NCI-H2171 treated with DMSO at 0.1 percent for 48 hours (cell line): Measurements from ENCODE around the gene KIF2B.
"Not testable (repeated sequence)": the region's sequence is repeated elsewhere in the genome, so short reads cannot be mapped to it uniquely, and the experiment has no call there.

Experiments used
- DNase-seq: peaks from one replicate; lab custom pipeline; 2025; lab: John Stamatoyannopoulos, UW

Gene KIF2B, protein sequence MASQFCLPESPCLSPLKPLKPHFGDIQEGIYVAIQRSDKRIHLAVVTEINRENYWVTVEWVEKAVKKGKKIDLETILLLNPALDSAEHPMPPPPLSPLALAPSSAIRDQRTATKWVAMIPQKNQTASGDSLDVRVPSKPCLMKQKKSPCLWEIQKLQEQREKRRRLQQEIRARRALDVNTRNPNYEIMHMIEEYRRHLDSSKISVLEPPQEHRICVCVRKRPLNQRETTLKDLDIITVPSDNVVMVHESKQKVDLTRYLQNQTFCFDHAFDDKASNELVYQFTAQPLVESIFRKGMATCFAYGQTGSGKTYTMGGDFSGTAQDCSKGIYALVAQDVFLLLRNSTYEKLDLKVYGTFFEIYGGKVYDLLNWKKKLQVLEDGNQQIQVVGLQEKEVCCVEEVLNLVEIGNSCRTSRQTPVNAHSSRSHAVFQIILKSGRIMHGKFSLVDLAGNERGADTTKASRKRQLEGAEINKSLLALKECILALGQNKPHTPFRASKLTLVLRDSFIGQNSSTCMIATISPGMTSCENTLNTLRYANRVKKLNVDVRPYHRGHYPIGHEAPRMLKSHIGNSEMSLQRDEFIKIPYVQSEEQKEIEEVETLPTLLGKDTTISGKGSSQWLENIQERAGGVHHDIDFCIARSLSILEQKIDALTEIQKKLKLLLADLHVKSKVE

DNA sequence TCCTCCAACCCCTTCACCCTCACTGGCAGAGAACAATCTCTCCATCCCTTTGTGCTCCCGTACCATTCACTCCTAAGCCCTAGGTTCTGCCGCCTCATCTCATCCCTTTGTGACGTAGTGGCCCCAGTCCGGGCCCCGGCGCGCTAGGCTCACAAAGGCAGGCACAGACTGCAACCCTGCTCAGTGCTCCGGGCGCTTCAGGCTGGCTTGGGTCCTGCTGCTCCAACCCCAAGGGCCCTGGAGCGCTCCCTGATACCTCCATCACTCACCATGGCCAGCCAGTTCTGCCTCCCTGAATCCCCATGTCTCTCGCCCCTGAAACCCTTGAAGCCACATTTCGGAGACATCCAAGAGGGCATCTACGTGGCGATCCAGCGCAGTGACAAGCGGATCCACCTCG lies at the start of gene KIF2B:
TSS of gene KIF2B (plus strand) at position 164 of the 400 bp plus-strand sequence. CDS start at position 271, 107 bp downstream.
- no peak for DNase-seq

DNA sequence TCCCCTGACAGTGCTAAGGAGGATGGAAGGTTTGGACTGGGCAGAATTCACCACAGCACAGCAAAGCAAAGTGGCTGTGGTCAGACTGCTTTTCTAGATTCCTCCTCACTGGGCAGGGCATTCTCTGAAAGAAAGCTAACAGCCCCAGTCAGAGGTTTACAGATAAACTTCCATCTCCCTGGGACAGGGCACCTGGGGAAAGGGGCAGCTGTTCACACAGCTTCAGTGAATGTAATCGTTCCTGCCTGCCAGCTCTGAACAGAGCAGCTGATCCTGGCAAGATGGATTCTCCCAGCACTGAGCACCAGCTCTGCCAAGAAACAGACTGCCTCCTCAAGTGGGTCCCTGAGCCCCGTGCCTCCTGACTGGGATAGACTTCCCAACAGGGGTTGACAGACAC lies 42.4 kb upstream of the KIF2B start:
- DNase-seq, result no peak

DNA sequence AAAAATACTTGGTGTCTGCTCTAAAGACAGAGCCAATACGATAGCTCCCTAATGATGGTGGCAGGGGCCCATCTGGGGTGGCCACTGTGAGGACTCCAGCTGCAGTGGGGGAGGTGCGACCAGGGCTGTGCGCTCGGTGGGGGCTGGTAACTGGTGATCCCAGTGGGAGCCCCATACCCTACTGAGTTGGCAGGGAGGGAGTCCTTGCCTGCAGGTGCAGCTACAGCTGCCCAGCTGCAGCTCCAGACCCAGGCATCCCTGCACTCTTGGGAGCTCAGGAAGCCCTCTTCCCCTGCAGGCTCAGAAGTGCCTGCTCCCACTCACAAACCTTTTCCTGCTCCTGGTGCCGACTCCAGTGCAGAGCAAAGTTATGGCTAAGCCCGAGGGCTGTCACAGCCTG lies 31.2 kb upstream of the KIF2B start:
- DNase-seq, result no peak

DNA sequence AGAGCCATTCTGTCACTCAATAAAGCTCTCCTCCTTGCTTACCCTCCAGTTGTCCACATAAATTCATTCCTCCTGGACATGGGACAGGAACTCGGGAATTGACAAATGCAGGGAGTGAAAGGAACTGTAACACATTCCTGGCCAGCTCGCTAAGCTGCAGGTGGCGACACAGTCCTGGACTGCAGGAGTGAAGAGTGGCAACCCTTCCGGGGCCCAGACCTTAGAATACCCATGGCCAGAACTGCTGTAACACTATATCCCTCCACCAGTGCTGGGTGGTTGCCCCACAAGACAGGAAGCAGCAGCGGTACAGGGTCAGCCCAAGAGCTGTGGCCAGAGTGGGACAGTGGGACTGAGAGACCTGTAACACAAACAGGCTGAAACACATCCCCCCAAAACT lies 30.3 kb upstream of the KIF2B start:
- DNase-seq, result no peak

DNA sequence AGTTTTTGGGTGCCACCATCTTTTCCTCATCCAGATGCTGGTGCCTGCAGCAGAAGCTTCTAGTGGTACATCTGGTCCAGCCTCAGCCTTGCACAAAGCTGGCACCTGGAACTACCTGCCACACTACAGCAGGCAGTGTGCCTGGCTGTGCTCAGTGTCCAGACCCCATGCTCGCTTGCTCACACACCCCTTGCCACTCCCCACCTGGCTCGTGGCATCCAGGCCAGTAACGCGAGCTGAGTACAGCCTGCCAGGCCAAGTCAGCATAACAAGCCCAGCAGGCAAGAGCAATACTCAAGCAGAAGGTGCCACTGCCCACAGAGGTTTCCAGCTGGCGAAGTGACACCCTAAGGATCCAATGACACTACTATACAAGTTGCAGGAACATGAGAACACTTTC lies 29.7 kb upstream of the KIF2B start:
- DNase-seq, result no peak

DNA sequence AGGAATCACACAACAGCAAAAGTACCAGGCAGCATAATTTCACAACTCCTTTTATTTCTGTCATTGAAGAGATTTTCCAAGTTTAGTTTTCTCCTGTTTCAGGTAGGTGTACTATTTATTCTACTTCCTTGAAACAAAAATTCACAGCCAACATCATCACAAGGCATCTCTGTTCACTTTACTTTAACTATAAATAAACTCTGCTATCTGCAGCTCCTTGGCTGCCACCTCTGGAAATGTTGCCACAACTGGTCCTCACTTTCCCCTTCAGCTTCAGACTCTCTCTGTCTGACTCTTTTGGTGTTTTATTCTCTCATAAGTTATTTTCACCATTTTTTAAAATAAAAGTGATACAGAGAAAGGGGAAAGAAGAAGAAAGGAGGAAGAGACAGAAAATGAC lies 27.9 kb upstream of the KIF2B start:
- DNase-seq, result no peak

DNA sequence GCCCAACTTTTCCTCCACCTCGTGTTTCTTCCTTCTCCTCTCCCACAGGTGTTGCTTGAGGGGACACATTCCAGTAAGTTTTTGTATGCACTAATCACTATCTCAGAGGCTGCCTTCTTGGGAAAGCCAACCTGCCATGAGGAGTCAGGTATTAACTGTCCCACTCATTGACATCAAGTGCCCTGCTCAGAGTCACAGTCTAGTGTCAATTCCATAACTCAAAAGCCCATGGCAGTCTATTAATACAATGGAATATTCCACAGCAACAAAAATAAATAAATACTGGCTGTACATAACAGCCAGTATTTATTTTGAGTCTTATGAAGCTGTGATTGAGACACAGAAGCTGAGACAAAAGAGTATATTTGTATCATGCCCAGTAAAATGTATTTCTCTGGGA lies 26.1 kb upstream of the KIF2B start:
- DNase-seq, result no peak

DNA sequence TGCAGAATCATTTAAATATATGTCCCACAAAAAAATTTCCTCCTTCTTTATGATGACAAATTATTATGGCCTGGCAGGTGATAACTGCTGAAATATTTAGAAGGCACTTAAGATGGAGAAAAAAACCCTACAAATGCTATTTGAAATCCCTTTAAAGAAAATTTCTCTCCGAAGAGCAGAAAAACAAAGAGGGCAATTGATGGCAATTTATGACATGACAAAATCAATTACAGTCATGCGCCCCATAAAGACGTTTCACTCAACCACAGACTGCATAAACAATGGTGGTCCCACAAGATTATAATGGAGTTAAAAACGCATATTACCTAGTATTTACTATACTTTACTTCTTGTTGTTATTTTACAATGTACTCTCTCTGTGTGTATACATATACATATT lies 25.2 kb upstream of the KIF2B start:
- no peak for DNase-seq

DNA sequence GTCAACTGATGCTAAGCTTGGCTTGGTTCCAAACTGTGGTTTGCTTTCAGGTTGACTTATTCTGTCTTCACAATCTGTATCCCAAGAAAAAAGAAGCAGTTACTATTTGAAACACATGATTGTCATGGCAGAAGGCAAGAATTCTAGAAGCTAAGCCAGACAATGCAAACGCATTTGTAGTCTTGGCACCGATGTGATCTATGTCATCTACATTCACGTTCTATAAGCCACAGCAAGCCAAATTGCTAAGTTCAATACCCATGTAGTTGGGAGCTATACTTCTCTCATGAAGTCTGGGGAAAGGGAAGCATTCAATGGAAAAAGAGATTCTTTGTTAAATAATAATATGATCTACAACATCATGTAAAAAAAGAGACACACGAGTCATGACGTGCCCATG lies 18.3 kb upstream of the KIF2B start:
- no peak for DNase-seq

DNA sequence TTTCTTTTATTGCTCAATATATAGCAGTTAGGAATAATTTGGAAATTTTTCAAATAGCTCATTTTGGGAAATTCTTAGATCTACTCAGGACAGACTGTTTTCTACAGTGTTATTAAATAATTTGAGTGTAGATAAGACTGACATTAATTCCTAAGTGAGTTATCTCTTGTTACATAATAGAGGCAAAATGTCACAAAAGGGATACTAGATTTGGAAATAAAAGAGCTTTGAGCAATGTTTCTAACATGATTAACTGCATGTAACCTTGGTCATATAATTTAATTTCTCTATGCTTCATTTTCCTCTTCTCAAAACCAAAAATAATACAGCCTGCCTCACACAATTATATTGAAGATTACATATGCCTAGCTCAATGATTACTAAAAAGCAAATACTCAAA lies 16.3 kb upstream of the KIF2B start:
- DNase-seq, result no peak

DNA sequence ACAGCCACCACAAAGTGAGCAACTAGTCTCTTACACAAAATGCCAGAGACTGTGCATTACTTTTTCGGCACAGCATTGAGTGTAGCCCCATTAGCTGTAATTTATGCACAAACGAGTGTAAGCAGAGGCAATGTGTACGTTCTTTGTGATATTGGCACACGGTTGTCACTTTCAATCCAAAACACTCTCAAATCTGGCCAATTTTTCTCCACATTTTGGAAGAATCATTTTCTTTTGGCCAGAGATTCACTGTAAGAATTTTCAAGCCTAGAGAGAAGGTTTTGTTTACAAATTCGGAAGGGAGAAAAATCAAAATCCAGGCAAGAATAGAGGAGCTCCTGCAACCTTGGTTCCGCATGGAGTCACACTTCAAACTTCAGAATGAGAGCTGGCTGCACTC lies 15.4 kb upstream of the KIF2B start:
- no peak for DNase-seq

DNA sequence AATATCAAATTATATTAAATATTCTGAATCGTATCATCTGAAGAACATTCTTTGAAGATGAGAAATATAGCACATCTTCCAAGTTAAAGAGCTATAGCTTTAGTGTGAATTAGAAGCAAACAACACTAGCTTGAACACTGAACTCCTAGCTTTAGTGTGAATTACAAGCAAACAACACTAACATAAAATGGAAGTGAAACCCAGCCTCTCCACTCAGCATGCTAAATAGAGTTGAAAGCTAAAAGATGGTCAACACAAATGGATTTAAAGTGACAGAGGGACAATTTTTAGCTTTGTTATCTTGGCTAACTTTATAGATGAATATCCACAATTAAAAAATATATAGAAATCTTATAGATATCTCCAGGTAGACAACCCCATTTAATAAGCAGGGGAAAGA lies 4.5 kb upstream of the KIF2B start:
- DNase-seq, result no peak

DNA sequence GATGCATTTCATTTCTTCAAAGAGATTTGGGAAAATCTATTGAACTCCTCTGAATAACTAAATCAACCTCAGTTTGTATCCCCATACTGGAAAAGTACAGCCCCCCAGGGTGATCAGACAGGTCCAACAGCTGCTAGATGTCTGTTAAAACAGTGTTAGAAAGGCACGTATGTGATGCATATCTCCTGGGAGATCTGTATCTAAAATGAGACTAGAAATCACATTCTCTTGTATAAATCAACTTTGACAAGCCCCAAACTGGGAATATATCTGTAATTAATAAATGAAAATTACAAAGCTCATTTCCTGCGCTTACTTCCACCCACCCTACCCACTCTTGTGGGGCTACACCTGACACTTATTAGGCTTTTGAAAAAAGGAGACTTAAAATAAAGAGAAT lies 3.8 kb upstream of the KIF2B start:
- no peak for DNase-seq

DNA sequence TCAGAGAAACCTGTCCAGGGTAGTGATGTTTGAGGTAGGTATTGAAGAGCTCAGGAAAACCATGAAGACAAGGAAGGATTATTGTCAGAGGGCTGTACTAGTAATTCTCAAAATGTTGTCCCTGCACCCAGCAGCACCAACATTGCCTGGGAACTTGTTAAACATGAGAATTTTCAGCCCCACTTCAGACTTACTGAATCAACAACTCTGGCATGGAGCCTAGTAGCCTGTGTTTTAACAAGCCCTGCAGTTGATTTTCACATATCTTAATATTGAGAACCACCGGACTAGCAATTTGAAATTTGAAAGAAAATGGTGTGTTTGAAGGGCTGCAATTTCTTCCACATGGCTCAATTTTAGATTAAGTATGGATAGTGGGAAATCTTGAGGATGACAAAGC lies 2.8 kb upstream of the KIF2B start:
- no peak for DNase-seq

DNA sequence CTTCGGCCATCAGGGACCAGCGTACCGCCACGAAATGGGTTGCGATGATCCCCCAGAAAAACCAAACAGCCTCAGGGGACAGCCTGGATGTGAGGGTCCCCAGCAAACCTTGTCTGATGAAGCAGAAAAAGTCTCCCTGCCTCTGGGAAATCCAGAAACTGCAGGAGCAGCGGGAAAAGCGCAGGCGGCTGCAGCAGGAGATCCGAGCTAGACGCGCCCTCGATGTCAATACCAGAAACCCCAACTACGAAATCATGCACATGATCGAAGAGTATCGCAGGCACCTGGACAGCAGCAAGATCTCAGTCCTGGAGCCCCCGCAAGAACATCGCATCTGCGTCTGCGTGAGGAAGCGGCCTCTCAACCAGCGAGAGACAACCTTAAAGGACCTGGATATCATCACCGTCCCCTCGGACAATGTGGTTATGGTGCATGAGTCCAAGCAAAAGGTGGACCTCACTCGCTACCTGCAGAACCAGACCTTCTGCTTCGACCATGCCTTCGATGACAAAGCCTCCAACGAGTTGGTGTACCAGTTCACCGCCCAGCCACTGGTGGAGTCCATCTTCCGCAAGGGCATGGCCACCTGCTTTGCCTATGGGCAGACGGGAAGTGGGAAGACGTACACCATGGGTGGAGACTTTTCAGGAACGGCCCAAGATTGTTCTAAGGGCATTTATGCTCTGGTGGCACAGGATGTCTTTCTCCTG lies 769 bp downstream of the KIF2B start:
- DNase-seq, result no peak

DNA sequence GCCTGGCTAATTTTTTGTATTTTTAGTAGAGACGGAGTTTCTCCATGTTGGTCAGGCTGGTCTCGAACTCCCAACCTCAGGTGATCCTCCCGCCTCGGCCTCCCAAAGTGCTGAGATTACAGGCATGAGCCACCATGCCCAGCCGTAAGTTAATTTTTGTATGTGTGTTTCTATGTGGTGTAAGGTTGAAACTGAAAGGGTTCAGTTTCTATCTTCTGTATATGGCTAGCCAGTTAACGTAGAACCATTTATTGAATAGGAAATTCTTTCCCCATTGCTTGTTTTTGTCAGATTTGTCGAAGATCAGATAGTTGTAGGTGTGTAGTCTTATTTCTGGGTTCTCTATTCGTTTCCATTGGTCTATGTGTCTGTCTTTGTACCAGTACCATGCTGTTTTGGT lies 12.0 kb downstream of the KIF2B start:
- not testable (repeated sequence) for DNase-seq

DNA sequence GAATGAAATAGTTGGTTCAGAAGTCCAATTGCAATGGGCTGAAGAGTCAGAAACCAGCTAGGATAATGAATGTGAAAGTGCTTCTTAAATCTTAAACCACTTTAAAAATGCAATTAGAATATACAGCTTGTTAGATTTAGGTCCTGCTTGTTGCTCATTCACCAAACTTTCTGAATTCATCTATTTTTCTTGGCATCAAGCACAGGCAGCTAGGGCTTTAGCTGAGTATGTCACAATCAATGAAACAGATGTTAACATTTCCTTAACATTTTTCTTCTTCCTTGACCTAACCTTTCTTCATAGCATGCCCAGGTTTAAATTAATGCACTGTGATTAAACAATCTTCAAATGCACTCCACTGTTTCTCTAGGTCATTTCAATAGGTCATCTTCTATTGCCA lies 14.4 kb downstream of the KIF2B start:
- DNase-seq, result no peak

DNA sequence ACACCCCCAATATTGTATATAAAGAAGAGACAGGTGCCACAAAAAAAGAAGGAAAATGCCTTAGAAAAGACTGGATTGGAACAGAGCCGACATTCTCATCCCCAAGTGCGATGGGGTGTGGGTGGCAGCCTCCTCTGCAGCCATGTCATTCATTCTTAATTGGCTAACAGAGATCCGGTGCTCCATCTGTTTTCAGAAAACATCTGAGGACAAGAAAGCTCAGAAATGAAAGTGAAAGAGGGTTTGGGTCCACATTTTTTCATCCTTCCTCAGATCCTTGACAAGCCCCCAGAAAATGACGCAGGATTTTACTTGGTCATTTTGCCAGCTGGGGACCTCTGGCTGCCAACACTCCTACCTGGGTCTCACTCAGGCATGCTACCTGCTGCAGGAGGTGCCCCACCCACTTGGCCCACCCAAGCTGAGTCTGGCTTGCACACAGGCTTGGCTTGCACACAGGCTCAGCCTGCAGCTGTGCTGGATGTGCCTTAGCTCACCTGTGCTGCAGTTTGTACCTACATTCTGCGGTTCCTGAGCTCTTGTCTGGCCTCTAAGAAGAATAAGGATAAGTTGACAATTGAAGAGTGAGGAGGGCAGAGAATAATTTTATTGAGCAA lies 21.9 kb downstream of the KIF2B start:
- DNase-seq, result no peak

DNA sequence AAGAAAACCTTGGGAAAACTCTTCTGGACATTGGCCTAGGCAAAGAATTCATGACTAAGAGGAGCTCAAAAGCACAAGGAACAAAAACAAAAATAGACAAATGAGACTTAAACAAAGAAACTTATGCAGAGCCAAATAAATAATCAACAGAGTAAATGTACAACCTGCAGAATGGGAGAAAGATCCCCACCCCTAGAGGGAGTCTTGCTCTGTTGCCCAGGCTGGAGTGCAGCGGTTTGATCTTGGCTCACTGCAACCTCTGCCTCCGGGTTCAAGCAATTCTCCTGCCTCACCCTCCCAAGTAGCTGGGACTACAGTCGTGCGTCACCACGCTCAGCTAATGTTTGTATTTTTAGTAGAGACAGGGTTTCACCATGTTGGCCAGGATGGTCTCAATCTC lies 48.4 kb downstream of the KIF2B start:
- not testable (repeated sequence) for DNase-seq
